NCI-H1694 treated with DMSO at 0.1 percent for 48 hours (cell line): ENCODE data around the gene CTAG1B.
"Not testable (repeated sequence)": the region's sequence is repeated elsewhere in the genome, so short reads cannot be mapped to it uniquely, and the experiment has no call there.

ENCODE experiments used
- DNase-seq: peaks from one replicate; lab custom pipeline; 2025; lab: John Stamatoyannopoulos, UW

The CTAG1B gene

GRCh38 chrX:154620767-154621414 lies 1.8 kb upstream of the CTAG1B start:
- not testable (repeated sequence) for DNase-seq

GRCh38 chrX:154613586-154613985 lies 5.5 kb downstream of the CTAG1B start:
- not testable (repeated sequence) for DNase-seq

GRCh38 chrX:154611146-154611545 lies 7.9 kb downstream of the CTAG1B start:
- not testable (repeated sequence) for DNase-seq

DNA sequence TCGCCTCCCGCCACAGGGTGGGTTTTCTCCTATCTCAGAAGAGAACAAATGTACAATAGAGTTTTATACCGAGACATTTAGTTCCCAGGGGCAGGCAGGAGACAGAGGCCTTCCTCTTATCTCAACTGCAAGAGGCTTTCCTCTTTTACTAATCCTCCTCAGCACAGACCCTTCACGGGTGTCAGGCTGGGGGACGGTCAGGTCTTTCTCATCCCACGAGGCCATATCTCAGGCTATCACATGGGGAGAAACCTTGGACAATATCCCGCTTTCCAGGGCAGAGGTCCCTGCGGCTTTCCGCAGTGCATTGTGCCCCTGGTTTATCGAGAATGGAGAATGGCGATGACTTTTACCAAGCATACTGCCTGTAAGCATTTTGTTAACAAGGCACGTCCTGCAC lies 10.3 kb downstream of the CTAG1B start:
- not testable (repeated sequence) for DNase-seq

GRCh38 chrX:154607976-154608375 lies 11.1 kb downstream of the CTAG1B start:
- not testable (repeated sequence) for DNase-seq

- peak; percentile 17 for DNase-seq
Measured at GRCh38 chrX:154607370-154607769, 11.7 kb downstream of the CTAG1B start.

GRCh38 chrX:154605566-154605965 lies 13.5 kb downstream of the CTAG1B start:
- DNase-seq, result no peak

GRCh38 chrX:154603438-154604430 lies 15.3 kb downstream of the CTAG1B start:
- no peak for DNase-seq

- DNase-seq, result no peak
Measured at GRCh38 chrX:154602766-154603437, 16.2 kb downstream of the CTAG1B start.

GRCh38 chrX:154602226-154602625 lies 16.9 kb downstream of the CTAG1B start:
- DNase-seq, result no peak

- DNase-seq, result no peak
Measured at GRCh38 chrX:154600759-154601374, 18.2 kb downstream of the CTAG1B start.

- no peak for DNase-seq
Measured at GRCh38 chrX:154599531-154599930, 19.6 kb downstream of the CTAG1B start.

GRCh38 chrX:154598656-154599055 lies 20.4 kb downstream of the CTAG1B start:
- no peak for DNase-seq

DNA sequence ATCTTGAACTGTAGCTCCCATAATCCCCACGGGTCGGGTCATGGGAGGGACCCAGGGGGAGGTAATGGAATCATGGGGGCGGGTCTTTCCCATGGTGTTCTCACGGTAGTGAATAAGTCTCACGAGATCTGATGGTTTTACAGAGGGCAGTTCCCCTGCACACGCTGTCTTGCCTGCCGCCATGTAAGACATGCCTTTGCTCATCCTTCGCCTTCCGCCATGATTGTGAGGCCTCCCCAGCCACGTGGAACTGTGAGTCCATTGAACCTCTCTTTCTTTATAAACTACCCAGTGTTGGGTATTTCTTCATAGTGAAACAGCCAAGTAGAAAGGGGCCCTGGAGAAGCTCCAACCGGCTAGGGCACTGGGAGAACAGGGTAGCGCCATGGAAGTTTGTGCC lies 21.9 kb downstream of the CTAG1B start:
- DNase-seq, result no peak

DNA sequence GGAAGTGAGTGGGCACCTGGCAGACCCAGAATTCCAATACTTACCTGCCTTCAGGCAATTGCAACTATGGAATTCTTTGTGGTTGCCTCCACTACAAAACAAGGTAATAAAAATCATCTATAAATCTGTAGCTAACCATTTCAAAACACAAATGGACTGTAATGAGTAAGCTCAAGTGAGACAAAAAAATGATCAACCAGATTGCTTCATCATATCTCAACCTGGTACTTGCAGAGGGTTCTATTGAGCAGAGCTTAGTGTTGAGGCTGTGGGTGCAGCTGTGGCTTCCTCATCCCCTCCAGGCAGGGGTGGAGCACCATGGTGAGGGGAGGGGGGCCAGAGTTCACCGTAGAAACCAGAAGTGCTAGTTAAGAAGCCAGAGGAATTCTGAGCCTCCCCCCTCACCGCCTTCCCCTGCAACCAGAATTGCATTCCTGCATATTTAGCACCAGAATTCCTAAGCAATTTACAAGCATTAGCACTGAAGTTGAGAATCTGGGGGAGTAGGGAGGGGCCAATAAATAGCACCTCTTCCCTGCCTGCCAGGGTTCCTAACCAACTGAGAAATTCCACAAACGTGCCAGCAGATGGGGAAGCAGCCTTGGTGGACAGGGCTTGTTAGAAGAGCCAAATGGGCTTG lies 22.7 kb downstream of the CTAG1B start:
- no peak for DNase-seq

DNA sequence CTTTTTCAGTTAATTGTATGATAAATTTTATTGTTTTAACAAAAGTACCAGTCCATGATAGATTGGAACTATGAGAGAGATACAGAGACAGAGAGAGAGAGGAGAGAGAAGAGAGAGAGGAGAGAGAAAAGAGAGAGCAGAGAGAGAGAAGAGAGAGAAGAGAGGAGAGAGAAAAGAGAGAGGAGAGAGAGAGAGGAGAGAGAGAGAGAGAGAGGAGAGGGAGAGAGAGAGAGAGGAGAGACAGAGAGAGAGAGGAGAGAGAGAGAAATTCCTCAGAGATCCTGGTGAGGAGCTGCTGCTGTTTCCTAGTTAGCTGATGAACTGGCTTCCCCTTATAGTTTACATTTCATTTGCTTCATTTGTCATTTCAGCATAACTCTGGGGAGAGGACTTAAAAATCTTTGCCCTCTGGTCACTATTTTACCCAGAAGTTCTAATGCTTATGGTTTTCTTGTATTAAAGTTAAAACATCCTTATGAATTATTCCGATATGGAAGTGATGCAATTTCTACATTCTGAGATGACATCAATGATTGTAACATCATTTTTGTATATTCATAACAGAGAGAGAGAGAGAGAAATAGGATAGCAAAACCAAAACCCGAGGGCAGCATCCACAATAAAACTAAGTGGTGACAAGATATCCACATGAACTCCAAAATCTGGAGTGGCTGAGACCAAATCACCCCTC lies 23.4 kb downstream of the CTAG1B start:
- DNase-seq, result no peak

GRCh38 chrX:154594491-154594890 lies 24.6 kb downstream of the CTAG1B start:
- DNase-seq, result no peak

DNA sequence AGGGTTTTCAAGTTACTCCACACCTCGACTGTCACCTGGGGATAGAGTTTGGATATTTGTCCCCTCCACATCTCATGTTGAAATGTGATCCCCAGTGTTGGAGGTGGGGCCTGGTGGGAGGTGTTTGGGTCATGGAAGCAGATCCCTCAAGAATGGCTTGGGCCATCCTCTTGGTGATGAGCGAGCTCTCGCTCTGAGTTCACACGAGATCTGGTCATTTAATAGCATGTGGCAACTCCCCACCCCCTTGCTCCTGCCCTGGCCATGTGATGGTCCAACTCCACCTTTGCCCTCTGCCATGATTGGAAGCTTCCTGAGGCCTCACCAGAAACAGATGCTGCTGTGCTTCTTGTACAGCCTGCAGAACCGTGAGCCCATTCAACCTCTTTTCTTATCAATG lies 25.9 kb downstream of the CTAG1B start:
- no peak for DNase-seq

GRCh38 chrX:154592505-154592904 lies 26.6 kb downstream of the CTAG1B start:
- DNase-seq, result no peak

DNA sequence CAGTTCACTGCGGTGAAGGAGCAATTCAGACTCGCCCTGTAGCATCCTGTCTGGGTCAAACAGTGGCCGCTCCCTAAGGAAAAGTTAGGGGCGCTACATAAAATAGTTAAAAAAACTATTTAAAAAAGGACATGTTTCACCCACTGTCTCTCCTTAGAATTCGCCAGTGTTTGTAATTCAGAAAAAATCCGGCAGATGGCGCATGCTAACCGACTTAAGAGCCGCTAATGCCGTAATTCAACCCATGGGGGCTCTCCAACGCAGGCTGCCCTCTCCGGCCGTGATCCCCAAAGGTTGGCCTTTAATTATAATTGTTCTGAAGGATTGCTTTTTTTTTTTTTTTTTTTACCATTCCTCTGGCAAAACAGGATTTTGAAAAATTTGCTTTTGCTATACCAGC lies 28.7 kb downstream of the CTAG1B start:
- not testable (repeated sequence) for DNase-seq

DNA sequence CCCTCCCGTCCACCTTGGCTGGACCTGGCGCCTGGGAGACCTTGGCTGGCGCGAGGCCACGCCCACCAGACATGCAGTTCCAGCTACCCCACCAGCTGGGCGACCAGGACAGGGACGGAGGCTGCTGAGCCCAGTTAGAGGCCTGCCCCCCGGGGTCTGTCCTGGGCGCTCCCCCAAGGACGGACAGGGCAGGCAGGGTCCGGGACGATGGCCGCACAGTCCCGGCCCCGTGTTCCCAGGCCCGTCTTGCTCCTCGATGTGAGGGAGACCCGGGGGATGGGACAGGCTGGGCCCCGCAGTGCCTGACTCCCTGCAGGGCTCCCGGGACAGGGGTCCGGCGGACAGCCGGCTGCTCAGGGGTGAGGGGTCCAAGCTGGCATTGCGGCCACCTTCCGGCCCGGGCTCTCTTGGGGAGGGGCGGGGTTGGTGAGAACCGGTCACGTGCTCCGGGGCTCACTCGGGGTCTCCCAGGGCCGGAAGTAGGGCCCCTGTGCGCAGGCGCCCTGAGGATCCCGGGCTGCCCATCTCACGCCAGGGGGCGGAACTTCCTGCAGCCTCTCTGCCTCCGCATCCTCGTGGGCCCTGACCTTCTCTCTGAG lies 34.4 kb downstream of the CTAG1B start, which contains the start of gene CTAG1A:
Gene CTAG1A (plus strand): TSS at position 549 of the 599 bp plus-strand sequence. CDS start 74 bp downstream, outside the sequence.
- not testable (repeated sequence) for DNase-seq
